Testis (tissue), 3 donors: ENCODE measurements around the gene IGSF21. TPM values are rescaled to one million over a fixed set of nuclear protein-coding genes. Genes with fewer than 3 reads are reported as not detected.

Source experiments
- DNase-seq: peaks from one replicate; pipeline ENCODE4 v3.0.0-alpha.2; 2019
- H3K27ac ChIP-seq, 2 donors: fragments of 200-600 bp; sonication (generic); one replicate each; pipeline ENCODE4 v1.5.1; 2019
- H3K27me3 ChIP-seq: fragments of 200-600 bp; sonication (generic); one replicate; pipeline ENCODE4 v1.5.1; 2019
- H3K36me3 ChIP-seq: fragments of 200-600 bp; sonication (generic); one replicate; pipeline ENCODE4 v1.5.1; 2017; ENCODE audit warnings: low read depth; ENCODE audit errors: missing control alignments
- H3K4me1 ChIP-seq: fragments of 200-600 bp; sonication (generic); one replicate; pipeline ENCODE4 v1.5.1; 2019
- H3K4me3 ChIP-seq, 2 donors: fragments of 200-600 bp; sonication (generic); one replicate each; pipeline ENCODE4 v1.5.1; 2017 to 2019
- H3K9me3 ChIP-seq: fragments of 200-600 bp; sonication (generic); one replicate; pipeline ENCODE4 v1.5.1; 2017
- POLR2A ChIP-seq: fragments of 450-650 bp; IDR thresholded peaks from one replicate; pipeline ENCODE4 v1.6.1; 2017; ENCODE audit warnings: antibody characterized with exemption, mild to moderate bottlenecking, moderate library complexity
- WGBS, 2 donors: methylation state at CpG; one replicate each; pipeline ENCODE4 v1.1.5; 2018; 5-methylcytosine and 5-hydroxymethylcytosine counted together
- intact Hi-C: fragments of 100-400 bp; cut with DNase I; formaldehyde crosslinking; loops from one replicate; pipeline ENCODE4 v1.15.1; 2023; ENCODE audit warnings: low total_unique reads
- polyA plus RNA-seq: library from polyadenylated mRNA; stranded (reverse); fragments of 350-450 nt; fragmentation: Illumina TruSeq; extraction: RNeasy Lipid Tissue Mini Kit (QIAGEN cat#74804); gene quantifications from one replicate; pipeline ENCODE4 v1.2.3, GENCODE V29; 2014; ENCODE audit warnings: low read depth, low replicate concordance; ENCODE audit not compliant: insufficient read depth
- total RNA-seq, 2 donors: library from RNA; depleted of rRNA; stranded (reverse); fragments of >200 nt; gene quantifications; one replicate each; pipeline ENCODE4 v1.2.3, GENCODE V29; 2016
- TF ChIP-seq, protein P1 (sequence below), 3 experiments: fragments of 450-650 bp in 2 of 3; fragments of 200-600 bp in 1 of 3; sonication (generic) in 1 of 3; IDR thresholded peaks; one replicate each; pipeline ENCODE4 v1.5.1; 2016 to 2019; ENCODE audit warnings: antibody characterized with exemption in 3 of 3, mild to moderate bottlenecking in 2 of 3, moderate library complexity in 1 of 3

Gene IGSF21
- total and polyA plus RNA-seq, 3 donors from 2014 or later = 1.7 to 4.2 (median 2.9) TPM

DNA sequence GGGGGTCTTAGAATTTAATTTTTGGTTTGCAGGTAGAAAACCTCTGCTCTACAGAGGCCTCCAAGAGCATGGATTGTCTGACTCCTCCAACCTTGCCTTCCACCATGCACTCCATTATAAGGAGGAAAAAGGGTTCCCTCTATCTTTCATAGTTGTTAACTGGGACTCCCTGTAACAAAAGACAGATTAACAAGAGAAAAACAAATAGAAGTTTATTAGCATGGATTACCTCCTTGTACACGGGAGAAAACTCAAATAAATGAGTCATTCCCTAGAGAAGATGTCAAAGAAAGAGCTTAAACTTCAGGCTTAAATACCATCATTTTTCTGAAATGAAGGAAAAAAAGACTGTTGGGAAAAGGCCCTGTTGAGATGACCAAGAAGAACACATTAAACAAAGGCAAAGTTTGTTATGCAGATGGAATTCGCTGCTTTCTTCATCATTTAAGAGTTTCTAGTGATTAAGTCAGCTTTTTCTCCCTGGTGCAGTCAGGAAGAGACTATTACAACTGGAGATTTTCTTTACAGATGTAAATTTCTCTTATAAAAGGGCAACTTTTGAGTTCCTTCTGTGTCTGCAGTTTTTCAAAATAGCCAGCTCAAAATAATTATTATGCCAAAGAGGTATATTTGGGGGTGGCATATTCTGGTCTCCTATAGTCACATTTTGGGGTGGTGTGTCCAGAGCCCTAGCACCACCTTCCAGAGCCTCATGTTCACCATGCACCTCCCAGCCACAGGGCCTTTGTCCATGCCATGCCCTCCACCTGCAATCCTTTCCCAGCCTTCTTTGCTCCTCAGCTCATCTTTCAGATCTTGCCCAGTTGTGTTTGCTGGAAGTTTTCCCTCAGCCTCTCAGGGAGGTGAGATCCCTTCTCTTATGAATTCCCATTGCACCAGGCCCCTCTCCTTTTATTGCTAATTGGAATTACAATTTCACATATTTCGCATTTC lies 310.0 kb downstream of the IGSF21 start:
- WGBS, 2 donors = 69 to 76% methylated on average over 3 of the region's 3 CpGs
- Histone ChIP-seq H3K4me1 (no peaks in the 10 kb centered on the region), H3K36me3 (no peaks in the 10 kb centered on the region), H3K27me3 (no peaks in the 10 kb centered on the region), H3K9me3 (no peaks in the 10 kb centered on the region), H3K27ac (no peak overlapping the region), H3K4me3 (no peak overlapping the region)
- DNase-seq = no peak
- TF ChIP-seq, protein P1, sequence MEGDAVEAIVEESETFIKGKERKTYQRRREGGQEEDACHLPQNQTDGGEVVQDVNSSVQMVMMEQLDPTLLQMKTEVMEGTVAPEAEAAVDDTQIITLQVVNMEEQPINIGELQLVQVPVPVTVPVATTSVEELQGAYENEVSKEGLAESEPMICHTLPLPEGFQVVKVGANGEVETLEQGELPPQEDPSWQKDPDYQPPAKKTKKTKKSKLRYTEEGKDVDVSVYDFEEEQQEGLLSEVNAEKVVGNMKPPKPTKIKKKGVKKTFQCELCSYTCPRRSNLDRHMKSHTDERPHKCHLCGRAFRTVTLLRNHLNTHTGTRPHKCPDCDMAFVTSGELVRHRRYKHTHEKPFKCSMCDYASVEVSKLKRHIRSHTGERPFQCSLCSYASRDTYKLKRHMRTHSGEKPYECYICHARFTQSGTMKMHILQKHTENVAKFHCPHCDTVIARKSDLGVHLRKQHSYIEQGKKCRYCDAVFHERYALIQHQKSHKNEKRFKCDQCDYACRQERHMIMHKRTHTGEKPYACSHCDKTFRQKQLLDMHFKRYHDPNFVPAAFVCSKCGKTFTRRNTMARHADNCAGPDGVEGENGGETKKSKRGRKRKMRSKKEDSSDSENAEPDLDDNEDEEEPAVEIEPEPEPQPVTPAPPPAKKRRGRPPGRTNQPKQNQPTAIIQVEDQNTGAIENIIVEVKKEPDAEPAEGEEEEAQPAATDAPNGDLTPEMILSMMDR (IDR thresholded peaks at IDR 0.05) = no peak
- intact Hi-C loops = no loop called here

DNA sequence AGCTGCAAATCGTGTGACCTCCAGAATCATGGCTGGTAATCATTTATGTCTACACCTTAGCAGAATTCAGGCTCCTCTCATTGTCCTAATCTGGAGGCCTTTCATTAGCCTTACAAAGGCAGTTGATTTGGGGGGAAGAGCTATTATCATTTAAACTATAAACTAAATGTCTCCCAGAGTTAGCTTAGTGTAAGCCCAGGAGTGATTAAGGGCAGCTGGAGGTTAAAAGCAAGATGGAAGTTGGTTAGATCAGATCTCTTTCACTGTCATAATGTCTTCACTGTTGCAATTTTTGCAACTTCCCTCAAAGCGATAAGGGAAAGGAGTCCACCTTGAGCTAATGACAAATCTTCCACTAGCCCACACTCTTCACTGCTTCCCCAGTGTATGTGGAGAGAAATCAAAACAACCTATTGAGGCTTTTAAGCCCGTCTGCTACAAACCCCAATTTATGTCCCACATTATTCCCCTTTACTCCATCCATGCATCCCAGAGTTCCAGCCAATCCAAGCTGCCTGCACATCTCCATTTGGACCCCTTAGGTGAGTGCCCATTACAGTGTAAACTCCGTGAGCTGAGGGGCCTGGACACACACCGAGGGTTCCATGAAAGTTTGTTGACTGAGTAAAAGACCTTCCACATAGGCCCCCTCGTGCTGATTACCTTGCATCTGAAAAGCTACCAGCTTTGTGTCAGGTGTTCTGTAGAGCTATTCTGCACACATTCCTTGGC lies 311.7 kb downstream of the IGSF21 start:
- Histone ChIP-seq H3K4me1 (no peaks in the 10 kb centered on the region), H3K36me3 (no peaks in the 10 kb centered on the region), H3K27ac (no peak overlapping the region), H3K27me3 (no peaks in the 10 kb centered on the region), H3K4me3 (no peak overlapping the region), H3K9me3 (no peaks in the 10 kb centered on the region)
- intact Hi-C loops = no loop called here
- DNase-seq = no peak
- TF ChIP-seq, protein P1 (IDR thresholded peaks at IDR 0.05) = no peak
- no peak for TF ChIP-seq POLR2A
- WGBS, 2 donors = 81 to 85% methylated on average over 6 of the region's 6 CpGs

DNA sequence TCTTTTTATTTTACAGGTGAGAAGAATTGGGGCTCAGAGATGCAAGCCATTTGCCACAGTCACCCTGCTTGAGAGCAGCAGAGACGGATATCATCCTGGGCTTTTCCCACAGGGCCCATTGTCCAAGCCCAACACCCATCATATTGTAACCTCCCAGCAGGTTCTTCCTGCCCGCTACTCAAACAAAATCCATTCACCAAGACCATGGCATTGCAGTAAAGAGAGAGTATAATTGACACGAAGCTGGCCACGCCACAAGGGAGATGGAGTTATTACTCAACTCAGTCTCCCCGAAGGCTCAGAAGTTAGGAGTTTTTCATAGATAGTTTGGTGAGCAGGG lies 312.2 kb downstream of the IGSF21 start:
- H3K27ac ChIP-seq = no peak overlapping the region
- no peaks in the 10 kb centered on the region for H3K9me3 ChIP-seq
- H3K4me1 ChIP-seq = no peaks in the 10 kb centered on the region
- no peaks in the 10 kb centered on the region for H3K27me3 ChIP-seq
- H3K36me3 ChIP-seq = no peaks in the 10 kb centered on the region
- DNase-seq = no peak
- 88 to 89% methylated on average over 5 of the region's 5 CpGs for WGBS, 2 donors
- TF ChIP-seq, protein P1 (IDR thresholded peaks at IDR 0.05) = no peak
- TF ChIP-seq POLR2A = no peak
- intact Hi-C loops = no loop called here
- no peak overlapping the region for H3K4me3 ChIP-seq

DNA sequence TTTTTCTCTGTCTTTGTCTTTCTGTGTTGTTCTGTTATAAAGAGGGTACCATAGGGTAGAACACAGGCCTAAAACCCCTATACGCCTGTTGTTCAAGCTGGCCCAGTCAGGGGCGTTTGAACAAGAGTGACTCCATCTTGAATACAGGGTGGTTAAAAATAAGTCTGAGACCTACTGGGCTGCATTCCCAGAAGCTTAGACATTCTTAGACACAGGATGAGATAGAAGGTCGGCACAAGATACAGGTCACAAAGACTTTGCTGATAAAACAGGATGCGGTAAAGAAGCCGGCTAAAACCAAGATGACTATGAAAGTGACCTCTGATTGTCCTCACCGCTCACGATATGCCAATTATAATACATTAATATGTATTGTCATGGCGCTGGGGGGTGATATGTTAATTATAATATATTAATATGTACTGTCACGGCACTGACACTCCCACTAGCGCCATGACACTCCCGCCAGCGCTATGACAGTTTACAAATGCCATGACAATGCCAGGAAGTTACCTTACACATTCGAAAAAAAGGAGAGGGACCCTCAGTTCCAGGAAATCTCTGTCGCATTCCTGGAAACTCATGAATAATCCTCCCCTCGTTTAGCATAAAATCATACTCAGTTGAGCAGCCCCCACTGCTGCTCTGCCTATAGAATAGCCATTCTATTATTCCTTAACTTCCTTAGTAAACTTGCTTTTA lies 314.6 kb downstream of the IGSF21 start:
- no peaks in the 10 kb centered on the region for H3K9me3 ChIP-seq
- H3K4me3 ChIP-seq = no peak overlapping the region
- TF ChIP-seq, protein P1 (IDR thresholded peaks at IDR 0.05) = no peak
- WGBS, 2 donors = 64 to 69% methylated on average over 15 of the region's 15 CpGs
- no peaks in the 10 kb centered on the region for H3K36me3 ChIP-seq
- intact Hi-C loops = no loop called here
- H3K27ac ChIP-seq = no peak overlapping the region
- no peak for DNase-seq
- H3K27me3 ChIP-seq = no peaks in the 10 kb centered on the region
- H3K4me1 ChIP-seq = no peaks in the 10 kb centered on the region
